T-helper 1 cell (primary cell): Measurements from ENCODE around the gene LPP.

Experiments
- DNase-seq, 5 donors: peaks; one replicate each; pipeline ENCODE4 v3.0.0-alpha.2; 2012 to 2020

The LPP gene

GRCh38 chr3:188256758-188257157 is 102.8 kb downstream of the LPP start:
- no peak for DNase-seq

GRCh38 chr3:188257384-188258026 is 103.5 kb downstream of the LPP start:
- DNase-seq: no peak

DNA sequence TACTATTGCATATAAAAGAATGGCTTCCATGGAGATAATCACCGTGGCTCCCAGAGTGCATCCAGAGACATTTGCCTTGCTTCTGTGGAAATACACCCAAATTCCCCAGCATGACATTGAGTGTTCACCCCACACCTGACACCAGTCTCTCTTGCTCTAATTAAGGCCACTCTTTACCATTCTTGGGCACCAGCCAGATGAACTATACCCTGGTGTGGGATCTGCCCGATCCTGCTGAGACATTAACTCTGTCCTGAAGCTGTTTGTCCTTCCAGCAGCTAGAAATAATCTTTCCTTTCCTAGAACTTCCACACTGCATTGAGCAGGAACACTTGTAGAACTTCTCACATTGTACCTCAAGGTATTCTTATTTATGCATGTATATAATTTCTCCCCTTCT is 105.2 kb downstream of the LPP start:
- no peak for DNase-seq

DNA sequence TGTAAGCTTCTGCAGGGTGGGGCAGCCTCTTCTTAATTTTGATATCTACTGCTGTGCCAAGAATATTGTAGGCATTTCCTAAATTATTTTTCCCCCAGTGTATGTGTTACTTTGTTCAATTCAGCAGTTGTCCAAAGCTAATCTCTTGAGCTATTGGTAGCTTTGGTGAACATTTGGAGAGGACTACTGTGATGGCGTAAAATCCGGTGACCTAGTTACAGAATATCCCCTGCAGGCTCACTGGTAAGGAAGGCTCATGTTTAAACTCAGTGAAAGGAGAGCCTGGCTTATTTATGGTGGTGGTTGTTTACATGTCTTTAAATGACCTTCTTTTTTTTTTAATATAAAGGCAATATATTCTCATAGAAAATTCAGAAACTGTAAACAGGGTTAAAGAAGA is 105.6 kb downstream of the LPP start:
- no peak for DNase-seq

- no peak for DNase-seq
These were observed 107.1 kb downstream of the LPP start for GRCh38 chr3:188261011-188261410.

GRCh38 chr3:188262488-188262887 is 108.5 kb downstream of the LPP start:
- no peak for DNase-seq

DNA sequence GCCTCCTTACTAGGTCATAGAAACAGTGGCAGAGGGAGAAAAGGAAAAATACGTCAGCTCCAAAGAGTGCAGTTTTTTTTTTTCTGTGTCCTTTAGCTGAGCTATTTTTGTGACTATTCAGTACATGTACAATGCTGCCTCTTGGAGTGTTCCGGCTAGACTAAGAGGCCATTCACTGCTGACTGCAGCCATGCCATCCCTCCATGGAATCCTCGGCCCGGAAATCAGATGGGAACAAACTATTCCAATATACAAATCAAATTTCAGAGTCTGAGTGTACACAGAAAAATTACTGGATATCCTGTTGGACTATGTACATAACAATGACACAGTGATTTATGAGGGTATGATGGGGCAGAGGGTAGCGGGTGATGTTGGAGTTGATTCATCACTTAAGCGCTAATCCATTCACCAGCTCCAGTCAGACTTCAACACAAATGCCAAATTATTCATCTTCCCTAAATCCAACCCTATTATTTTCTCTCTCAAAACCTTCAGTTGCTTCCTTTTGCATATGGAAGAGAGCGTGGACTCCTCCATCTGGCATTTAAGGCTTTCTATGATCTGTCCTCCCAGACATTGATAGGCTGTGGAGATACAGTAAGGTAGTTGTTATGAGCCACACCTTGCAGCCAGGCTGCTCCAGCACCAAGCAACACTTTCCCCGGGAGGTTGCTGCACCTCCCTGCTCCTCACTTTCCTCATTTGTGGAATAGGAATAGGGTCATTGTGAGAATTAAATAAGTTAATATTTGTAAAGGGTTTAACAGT is 109.1 kb downstream of the LPP start:
- no peak for DNase-seq

DNA sequence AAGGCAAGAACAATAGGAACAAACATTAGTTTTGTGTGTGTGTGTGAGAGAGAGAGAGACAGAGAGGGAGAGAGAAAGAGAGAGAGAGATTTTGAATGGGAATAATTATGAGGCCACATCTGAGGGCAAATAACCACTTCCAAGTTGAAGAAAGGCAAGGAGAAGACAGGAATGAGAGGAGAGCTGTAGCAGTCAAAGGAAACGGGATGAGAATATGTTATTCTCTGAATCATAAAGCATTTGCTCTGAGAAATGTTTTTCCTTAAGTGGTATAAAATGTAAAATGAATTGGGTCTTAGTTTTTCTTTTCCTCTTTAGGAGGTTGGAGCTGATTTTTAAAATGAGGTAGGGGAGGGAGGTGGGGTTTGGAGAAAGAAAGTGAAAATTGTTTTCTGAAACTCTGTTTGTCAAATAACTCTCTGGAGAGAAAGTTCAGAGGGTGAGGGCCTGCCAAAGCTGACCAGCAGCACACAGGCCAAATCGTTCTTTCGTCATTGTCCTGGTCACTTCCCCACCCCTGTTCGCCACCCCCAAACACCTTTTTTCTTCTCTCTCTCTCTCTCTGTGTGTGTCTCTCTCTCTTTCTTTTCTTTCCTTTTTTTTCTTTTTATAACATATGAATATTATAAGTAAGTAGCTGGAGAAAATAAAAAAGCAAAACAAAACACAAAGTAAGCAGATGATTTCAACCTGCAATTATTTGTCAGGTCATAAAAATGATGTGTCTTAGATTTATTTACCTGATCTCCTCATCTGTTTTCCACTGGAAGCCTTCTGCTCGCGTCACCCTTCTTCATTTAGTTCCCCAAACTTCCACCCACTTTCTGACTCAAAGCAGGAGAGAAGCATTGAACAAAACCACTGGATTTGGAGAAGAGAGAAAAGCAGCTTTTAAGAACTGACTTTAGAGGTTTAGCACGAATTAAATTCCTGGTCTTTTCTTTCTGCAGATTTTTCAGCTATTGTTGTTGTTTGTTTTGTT is 110.6 kb downstream of the LPP start:
- DNase-seq: no peak

DNA sequence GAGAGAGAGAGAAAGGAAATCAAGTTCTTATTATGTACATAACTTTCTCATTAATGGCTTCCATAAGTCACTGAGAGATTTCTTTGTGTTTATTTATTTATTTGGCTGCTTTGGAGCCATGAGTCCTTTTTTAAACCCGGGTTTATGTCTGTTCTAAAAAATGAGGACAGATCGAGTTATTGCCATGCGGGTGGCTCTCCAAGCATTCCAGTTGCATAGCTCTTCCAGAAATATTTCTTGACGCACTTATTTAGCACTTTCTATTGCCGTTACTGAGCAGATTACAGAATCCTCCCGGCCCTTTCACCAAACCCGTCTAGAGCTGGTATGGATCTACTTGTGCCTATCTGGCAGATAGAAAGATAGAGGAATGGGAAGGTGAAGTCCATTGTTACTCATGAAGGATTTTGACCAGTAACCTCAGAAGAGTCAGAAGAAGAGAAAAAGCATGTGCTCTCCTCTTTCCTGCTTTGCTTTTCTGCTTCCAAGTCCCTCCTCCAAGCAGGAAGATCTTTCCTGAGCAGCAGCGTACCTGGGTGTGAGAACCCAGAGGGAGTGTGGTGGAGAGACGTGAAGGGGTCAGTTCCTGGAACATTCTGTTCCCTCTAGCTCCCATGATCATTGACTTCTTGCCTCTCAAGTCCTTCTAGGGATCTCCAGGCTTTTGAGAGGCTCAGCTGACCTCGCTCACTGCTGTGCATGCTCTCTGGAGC is 112.8 kb downstream of the LPP start:
- DNase-seq: no peak

GRCh38 chr3:188267790-188268335 is 113.9 kb downstream of the LPP start:
- no peak for DNase-seq

GRCh38 chr3:188268336-188268735 is 114.4 kb downstream of the LPP start:
- DNase-seq: no peak

- DNase-seq: no peak
These were observed 115.1 kb downstream of the LPP start for GRCh38 chr3:188269040-188269439.

DNA sequence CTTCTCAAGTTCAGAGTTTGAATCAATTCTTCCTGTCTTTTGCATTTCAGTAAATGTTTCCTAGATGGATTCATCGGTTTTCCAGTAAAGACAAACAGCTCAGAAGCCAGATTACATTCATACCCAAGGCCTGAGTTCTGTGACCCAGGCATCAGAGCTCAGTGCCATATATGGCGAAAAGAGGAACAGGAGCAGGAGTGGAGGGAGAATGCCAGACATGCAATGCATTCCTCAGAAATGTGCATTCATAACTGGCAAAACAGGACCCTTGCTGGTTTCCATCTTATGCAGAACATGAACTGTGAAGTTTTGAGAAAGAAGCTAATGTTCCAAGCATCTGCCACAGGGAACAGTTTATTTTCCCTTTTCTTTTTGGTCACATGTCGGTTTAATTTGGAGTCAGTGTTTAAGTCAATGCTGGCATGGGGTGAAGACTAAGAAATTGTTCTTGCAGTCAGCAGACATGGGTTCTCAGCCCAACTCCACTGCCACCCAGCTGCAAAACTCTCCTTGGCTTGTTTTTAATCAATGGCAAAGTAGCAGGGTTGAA is 116.5 kb downstream of the LPP start:
- DNase-seq: no peak

- DNase-seq: no peak
These were observed 117.4 kb downstream of the LPP start for GRCh38 chr3:188271226-188271914.

DNA sequence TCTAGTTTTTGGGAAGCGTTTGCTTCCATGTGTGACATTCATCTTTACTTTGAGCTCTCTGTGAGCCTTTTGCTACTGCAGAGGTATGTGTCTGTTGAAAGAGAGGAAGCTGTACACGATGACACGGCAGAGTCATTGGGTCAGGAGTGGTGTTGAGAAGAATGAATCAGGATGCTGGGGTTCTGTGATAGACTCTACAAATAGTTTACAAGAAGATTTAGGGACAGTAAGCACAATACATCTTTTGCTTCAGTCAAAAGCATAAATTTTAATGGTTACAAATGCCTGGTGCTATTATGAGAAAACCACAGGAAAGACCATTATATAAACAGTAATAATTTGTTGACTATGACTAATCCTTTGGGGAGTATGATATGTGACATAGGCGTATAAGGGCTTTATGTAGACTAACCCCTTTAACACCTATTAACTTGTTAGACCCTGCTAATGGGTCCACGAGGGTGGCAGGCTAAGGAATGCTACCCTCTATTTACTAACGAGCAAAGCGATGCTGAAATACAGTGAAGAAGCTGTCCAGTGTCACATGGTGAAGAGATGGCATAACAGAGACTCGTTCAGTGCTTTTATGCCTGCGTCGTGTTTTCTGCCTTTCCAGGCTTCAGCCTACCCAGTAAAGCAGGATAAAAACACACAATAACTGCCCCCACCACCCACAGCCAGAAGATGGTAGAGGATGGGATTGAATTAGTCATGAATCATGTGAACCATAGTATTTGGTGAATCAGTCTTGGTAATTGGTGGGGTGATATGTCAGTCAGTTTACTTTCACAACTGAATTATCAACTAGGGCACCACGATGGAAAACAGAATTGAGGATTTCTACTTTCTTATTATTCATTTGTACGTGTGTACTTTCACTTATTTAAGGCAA is 118.8 kb downstream of the LPP start:
- DNase-seq: no peak

DNA sequence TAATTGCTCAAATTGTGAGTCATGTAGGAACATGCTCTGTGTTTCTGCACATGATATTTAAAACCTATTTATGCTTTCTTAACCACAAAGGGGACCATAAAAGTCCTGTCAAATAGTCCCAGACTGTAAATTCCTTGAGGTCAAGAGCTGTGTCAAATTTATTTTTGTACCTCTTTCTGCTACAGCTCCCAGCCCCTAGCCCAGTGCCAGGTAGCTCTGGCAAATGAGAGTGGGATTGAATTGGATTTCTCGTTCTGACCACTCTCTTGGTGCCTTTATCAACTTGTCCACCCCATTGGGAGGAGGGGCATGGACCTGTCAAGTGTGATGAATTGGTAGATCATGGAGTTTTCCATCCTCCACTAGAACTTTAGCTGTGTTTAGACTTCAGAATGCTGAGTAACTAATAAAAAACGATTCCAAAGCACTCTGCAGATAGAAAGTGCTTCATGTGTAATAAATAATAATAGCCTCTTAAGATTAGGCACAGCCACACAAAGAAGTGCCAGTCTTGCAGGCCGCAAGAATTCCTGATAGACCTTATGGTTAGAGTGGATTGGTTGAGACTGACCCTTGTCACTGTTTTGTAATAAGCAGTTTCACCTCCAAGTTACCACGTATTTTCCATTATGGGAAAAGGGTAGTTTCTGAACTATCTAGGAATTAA is 120.4 kb downstream of the LPP start:
- no peak for DNase-seq

DNA sequence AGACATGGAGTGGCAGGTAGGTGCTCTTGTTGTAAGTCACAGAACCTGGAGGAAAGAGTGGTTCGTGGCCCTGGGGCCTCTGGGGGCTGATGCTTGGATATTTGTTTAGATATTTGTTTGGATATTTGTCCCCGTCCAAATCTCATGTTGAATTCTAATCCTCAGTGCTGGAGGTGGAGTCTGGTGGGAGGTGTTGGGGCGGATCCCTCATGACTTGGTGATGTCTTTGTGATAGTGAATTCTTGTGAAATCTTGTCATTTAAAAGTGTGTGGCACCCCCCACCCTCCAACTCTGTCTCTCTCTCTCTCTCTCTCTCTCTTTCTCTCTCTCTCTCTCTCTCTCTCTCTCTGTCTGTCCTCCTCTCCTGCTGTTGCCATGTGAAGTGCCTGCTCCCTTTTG is 122.4 kb downstream of the LPP start:
- DNase-seq: no peak

GRCh38 chr3:188278717-188279324 is 124.9 kb downstream of the LPP start:
- no peak for DNase-seq
